B cell (primary cell): ENCODE results near the gene MDGA2. TPM values are rescaled to one million over a fixed set of nuclear protein-coding genes. Genes with fewer than 3 reads are reported as not detected.

Experiments
- ATAC-seq: fragments of 200-7000 bp; cut with Tn5 transposase; one replicate; pipeline ENCODE4 v1.10.0; 2021; ENCODE audit warnings: low read depth, mild to moderate bottlenecking, moderate number of reproducible peaks, moderate library complexity
- CTCF ChIA-PET: fragments of 350-600 bp; sonication (Branson Sonifier 250); formaldehyde crosslinking; loops from one replicate; lab custom pipeline; 2021; ENCODE audit warnings: antibody characterized with exemption, inconsistent platforms; lab: Charles Lee
- POLR2A ChIA-PET: fragments of 350-600 bp; sonication (Branson Sonifier 250); formaldehyde crosslinking; loops from one replicate; lab custom pipeline; 2021; ENCODE audit warnings: antibody characterized with exemption; lab: Charles Lee
- DNase-seq: peaks from one replicate; pipeline ENCODE4 v3.0.0; 2013
- H2AFZ ChIP-seq: 2 replicates; pipeline ENCODE4 v1.6.1; 2012; ENCODE audit warnings: mild to moderate bottlenecking, low read depth, low read length; ENCODE audit not compliant: insufficient read depth, poor library complexity, severe bottlenecking
- H3K27ac ChIP-seq, 2 donors: 1 replicate in 1 of 2; 2 replicates in 1 of 2; pipeline ENCODE4 v1.5.1; 2012 to 2013; ENCODE audit warnings: low read length in 2 of 2, mild to moderate bottlenecking in 2 of 2, moderate library complexity in 1 of 2
- H3K27me3 ChIP-seq, 4 experiments: fragments of 200-600 bp in 1 of 4; sonication (generic) in 1 of 4; replicated peaks in 1 of 4; 1 replicate in 2 of 4; 2 replicates in 2 of 4; pipeline versions ENCODE4 v1.6.1 to v1.7.0; 2013 to 2016; ENCODE audit warnings: low read length in 3 of 4, mild to moderate bottlenecking in 2 of 4, mixed read lengths in 1 of 4, moderate library complexity in 1 of 4; ENCODE audit not compliant: insufficient read depth in 4 of 4, control insufficient read depth in 3 of 4; ENCODE audit errors: control extremely low read depth in 1 of 4
- H3K36me3 ChIP-seq, 2 experiments: replicated peaks in 1 of 2; 1 replicate in 1 of 2; 2 replicates in 1 of 2; pipeline versions ENCODE4 v1.6.1 to v1.7.1; 2013; ENCODE audit warnings: low read length in 1 of 2; ENCODE audit not compliant: insufficient read depth in 2 of 2, control insufficient read depth in 1 of 2; ENCODE audit errors: control extremely low read depth in 1 of 2, extremely low read depth in 1 of 2
- H3K4me1 ChIP-seq, 2 donors: fragments of 200-600 bp in 1 of 2; sonication (generic) in 1 of 2; 1 replicate in 1 of 2; 2 replicates in 1 of 2; pipeline versions ENCODE4 v1.5.1 to v1.6.1; 2013 to 2017; ENCODE audit warnings: low read length in 2 of 2; ENCODE audit not compliant: control insufficient read depth in 2 of 2, insufficient read depth in 2 of 2
- H3K4me2 ChIP-seq: replicated peaks from 2 replicates; pipeline ENCODE3; 2012; ENCODE audit warnings: mild to moderate bottlenecking, low read depth, low read length; ENCODE audit not compliant: poor library complexity, severe bottlenecking
- H3K4me3 ChIP-seq, 5 experiments: fragments of 200-600 bp in 1 of 5; sonication (generic) in 1 of 5; 1 replicate in 3 of 5; 2 replicates in 2 of 5; pipeline versions ENCODE4 v1.5.1 to v1.7.0; 2011 to 2016; ENCODE audit warnings: low read length in 4 of 5, mild to moderate bottlenecking in 4 of 5, low read depth in 2 of 5, control low read depth in 1 of 5, moderate library complexity in 1 of 5; ENCODE audit not compliant: insufficient read depth in 1 of 5; ENCODE audit errors: control extremely low read depth in 1 of 5, extremely low read depth in 1 of 5
- H3K79me2 ChIP-seq: fragments of 200-600 bp; sonication (generic); one replicate; pipeline ENCODE4 v1.6.0; 2016; ENCODE audit warnings: low read length; ENCODE audit not compliant: control insufficient read depth, insufficient read depth
- H3K9ac ChIP-seq: fragments of 200-600 bp; sonication (generic); 2 replicates; pipeline ENCODE4 v1.6.1; 2017; ENCODE audit warnings: mild to moderate bottlenecking, low read length, moderate library complexity
- H3K9me3 ChIP-seq, 3 donors: one replicate each; pipeline versions ENCODE4 v1.6.1 to v1.7.1; 2013; ENCODE audit warnings: low read length in 2 of 3; ENCODE audit not compliant: control insufficient read depth in 2 of 3, insufficient read depth in 1 of 3; ENCODE audit errors: control extremely low read depth in 1 of 3
- H4K20me1 ChIP-seq: 2 replicates; pipeline ENCODE4 v1.6.0; 2012; ENCODE audit warnings: mild to moderate bottlenecking, low read length; ENCODE audit not compliant: insufficient read depth, control insufficient read depth, poor library complexity, severe bottlenecking
- H3K27ac Mint-ChIP-seq: one replicate; pipeline ENCODE4 v1.8.0; 2021; ENCODE audit warnings: mixed read lengths
- H3K27me3 Mint-ChIP-seq: one replicate; pipeline ENCODE4 v1.8.0; 2021; ENCODE audit warnings: mixed read lengths
- H3K4me1 Mint-ChIP-seq: one replicate; pipeline ENCODE4 v1.8.0; 2021; ENCODE audit warnings: mixed read lengths
- H3K4me3 Mint-ChIP-seq: one replicate; pipeline ENCODE4 v1.8.0; 2021; ENCODE audit warnings: mixed read lengths
- H3K9me3 Mint-ChIP-seq: one replicate; pipeline ENCODE4 v1.8.0; 2022; ENCODE audit warnings: mixed read lengths; ENCODE audit not compliant: insufficient read depth
- EZH2 ChIP-seq: IDR thresholded peaks from 2 replicates; pipeline ENCODE4 v1.6.1; 2012; ENCODE audit warnings: borderline replicate concordance, low read depth, mild to moderate bottlenecking, moderate library complexity, low read length; ENCODE audit not compliant: insufficient read depth, poor library complexity, severe bottlenecking
- WGBS: methylation state at CpG from one replicate; pipeline ENCODE4 v1.1.5; 2013; ENCODE audit warnings: missing lambda C conversion rate; ENCODE audit not compliant: insufficient coverage; 5-methylcytosine and 5-hydroxymethylcytosine counted together
- intact Hi-C: fragments of 100-400 bp; cut with micrococcal nuclease; formaldehyde crosslinking; loops from one replicate; pipeline ENCODE4 v1.10.0; 2022
- polyA plus RNA-seq: library from polyadenylated mRNA; depleted of rRNA; stranded (reverse); fragments of >200 nt; gene quantifications from 2 replicates; pipeline ENCODE4 v1.2.3, GENCODE V29; 2012
- total RNA-seq, 2 donors: library from RNA; stranded (reverse); fragments of 120-200 nt in 1 of 2; gene quantifications; 1 replicate in 1 of 2; 2 replicates in 1 of 2; pipeline versions ENCODE4 v1.2.3 to v1.2.4, GENCODE V29; 2013 to 2022
- TF ChIP-seq, protein P1 (sequence below): fragments of 200-600 bp; IDR thresholded peaks from one replicate; pipeline ENCODE4 v1.8.0; 2022; ENCODE audit warnings: antibody characterized with exemption, mild to moderate bottlenecking

MDGA2 gene
- total and polyA plus RNA-seq, 2 donors (not counting 1 experiment from before 2014, with no cell fraction given), result not detected

DNA sequence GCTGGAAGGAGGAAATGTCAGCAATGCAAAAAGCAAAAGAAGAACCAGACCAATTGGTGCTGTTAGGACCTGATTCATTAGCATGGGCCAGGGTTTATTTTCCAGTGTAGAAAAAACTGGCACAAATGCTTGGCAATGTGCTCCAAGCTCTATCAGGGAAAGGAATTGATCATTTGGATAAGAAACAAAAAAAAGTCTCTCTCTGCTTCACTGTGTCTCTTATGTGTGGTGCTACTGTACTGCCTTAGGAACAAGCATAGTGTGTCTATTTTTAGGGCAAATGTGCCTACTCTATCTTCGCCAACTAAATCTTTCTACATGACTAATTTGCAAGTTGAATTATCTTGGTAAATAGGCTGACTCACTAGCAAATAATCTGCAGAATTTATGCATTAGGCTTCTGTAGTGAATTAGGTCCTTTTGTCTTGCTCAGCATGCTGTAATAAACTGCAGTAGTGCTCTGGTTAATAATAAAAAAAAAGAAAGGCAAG lies 236.7 kb downstream of the MDGA2 start:
- Histone ChIP-seq H3K4me2 (no peak overlapping the region), H4K20me1 (no peaks in the 10 kb centered on the region), H2AFZ (no peak overlapping the region), H3K9me3 (no peaks in the 10 kb centered on the region), H3K27me3 (no peaks in the 10 kb centered on the region), H3K4me1 (no peaks in the 10 kb centered on the region), H3K36me3 (no peaks in the 10 kb centered on the region), H3K79me2 (no peaks in the 10 kb centered on the region), H3K27ac (no peak overlapping the region), H3K4me3 (no peak overlapping the region), H3K9ac (no peak overlapping the region)
- Mint-ChIP-seq H3K27ac (no peak overlapping the region), H3K9me3 (peaks cover 7% of the 10 kb centered on the region), H3K4me3 (no peak overlapping the region), H3K27me3 (no peaks in the 10 kb centered on the region), H3K4me1 (no peaks in the 10 kb centered on the region)
- POLR2A ChIA-PET, result no interaction called here
- intact Hi-C loops, result no loop called here
- DNase-seq (no peak), ATAC-seq (no peak)
- no CpG with 5 or more reads among the region's 1 CpG for WGBS
- CTCF ChIA-PET, result interaction anchor here (0.7 kb wide), 1 partner anchor 46 kb away, joined by 3 read pairs; no protein-coding TSS in a partner anchor
- TF ChIP-seq EZH2, result no peak
- TF ChIP-seq, protein P1, sequence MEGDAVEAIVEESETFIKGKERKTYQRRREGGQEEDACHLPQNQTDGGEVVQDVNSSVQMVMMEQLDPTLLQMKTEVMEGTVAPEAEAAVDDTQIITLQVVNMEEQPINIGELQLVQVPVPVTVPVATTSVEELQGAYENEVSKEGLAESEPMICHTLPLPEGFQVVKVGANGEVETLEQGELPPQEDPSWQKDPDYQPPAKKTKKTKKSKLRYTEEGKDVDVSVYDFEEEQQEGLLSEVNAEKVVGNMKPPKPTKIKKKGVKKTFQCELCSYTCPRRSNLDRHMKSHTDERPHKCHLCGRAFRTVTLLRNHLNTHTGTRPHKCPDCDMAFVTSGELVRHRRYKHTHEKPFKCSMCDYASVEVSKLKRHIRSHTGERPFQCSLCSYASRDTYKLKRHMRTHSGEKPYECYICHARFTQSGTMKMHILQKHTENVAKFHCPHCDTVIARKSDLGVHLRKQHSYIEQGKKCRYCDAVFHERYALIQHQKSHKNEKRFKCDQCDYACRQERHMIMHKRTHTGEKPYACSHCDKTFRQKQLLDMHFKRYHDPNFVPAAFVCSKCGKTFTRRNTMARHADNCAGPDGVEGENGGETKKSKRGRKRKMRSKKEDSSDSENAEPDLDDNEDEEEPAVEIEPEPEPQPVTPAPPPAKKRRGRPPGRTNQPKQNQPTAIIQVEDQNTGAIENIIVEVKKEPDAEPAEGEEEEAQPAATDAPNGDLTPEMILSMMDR, result no peak

DNA sequence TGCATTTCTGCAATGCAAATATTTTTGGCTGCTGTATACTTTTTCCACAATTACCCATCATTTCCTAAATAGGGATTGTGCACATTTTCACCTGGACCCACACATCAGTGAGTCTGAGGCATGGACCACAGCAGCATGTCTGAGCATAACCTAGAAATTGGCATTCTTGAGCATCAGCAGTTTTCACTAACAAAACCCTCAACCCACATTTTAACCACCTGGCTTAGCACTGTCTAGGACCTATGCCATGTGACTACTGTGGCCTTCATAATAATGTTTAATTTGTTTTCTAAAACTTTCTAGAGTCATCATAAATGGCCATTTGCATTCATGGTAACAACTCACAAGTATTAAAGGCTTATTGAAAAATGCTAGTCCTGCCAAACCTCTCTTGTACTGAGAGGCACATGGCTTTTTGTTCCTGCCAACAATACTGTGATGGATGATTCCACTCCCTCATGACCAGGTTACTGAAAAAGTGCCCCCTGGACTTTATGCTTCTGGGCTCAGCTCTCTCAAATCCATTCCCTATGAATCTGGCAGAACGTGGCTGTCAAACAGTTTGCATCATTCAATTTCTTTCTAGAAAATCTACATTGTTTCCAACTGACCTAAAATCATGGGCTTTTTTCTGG lies 240.0 kb downstream of the MDGA2 start:
- Mint-ChIP-seq H3K27ac (no peak overlapping the region), H3K4me3 (no peak overlapping the region), H3K4me1 (no peaks in the 10 kb centered on the region), H3K27me3 (no peaks in the 10 kb centered on the region), H3K9me3 (peaks cover 3% of the 10 kb centered on the region)
- H3K27me3 ChIP-seq, result no peaks in the 10 kb centered on the region
- H3K79me2 ChIP-seq, result no peaks in the 10 kb centered on the region
- H3K27ac ChIP-seq, result no peak overlapping the region
- ChIA-PET POLR2A (no interaction called here), CTCF (no interaction called here)
- no peaks in the 10 kb centered on the region for H3K4me1 ChIP-seq
- H2AFZ ChIP-seq, result no peak overlapping the region
- WGBS, result 100% methylated on average over 1 of the region's 1 CpG
- no peak overlapping the region for H3K4me3 ChIP-seq
- ATAC-seq (no peak), DNase-seq (no peak)
- no peak overlapping the region for H3K4me2 ChIP-seq
- H3K9ac ChIP-seq, result no peak overlapping the region
- no peaks in the 10 kb centered on the region for H3K9me3 ChIP-seq
- TF ChIP-seq EZH2, result no peak
- TF ChIP-seq, protein P1, result no peak
- intact Hi-C loops, result no loop called here
- H3K36me3 ChIP-seq, result no peaks in the 10 kb centered on the region
- H4K20me1 ChIP-seq, result no peaks in the 10 kb centered on the region
